KMS-11 (cell line): ENCODE results near the gene GNLY.

ENCODE experiments used
- H2AFZ ChIP-seq: fragments of 200-600 bp; sonication (generic); 2 replicates; pipeline ENCODE4 v1.6.1; 2016; ENCODE audit warnings: antibody characterized with exemption, mixed run types, low read depth
- H3K27ac ChIP-seq: fragments of 200-600 bp; sonication (generic); 2 replicates; pipeline ENCODE4 v1.6.1; 2016; ENCODE audit warnings: mild to moderate bottlenecking, mixed run types
- H3K27me3 ChIP-seq: fragments of 200-600 bp; sonication (generic); 2 replicates; pipeline ENCODE4 v1.6.1; 2017; ENCODE audit warnings: mild to moderate bottlenecking, low read depth, mixed run types, moderate library complexity; ENCODE audit not compliant: insufficient read depth
- H3K36me3 ChIP-seq: fragments of 200-600 bp; sonication (generic); 2 replicates; pipeline ENCODE4 v1.6.1; 2017; ENCODE audit warnings: mild to moderate bottlenecking, mixed run types; ENCODE audit not compliant: insufficient read depth
- H3K4me1 ChIP-seq: fragments of 200-600 bp; sonication (generic); 2 replicates; pipeline ENCODE4 v1.6.1; 2016; ENCODE audit warnings: mild to moderate bottlenecking, low read depth, mixed run types; ENCODE audit not compliant: poor library complexity, severe bottlenecking
- H3K4me2 ChIP-seq: fragments of 200-600 bp; sonication (generic); 2 replicates; pipeline ENCODE4 v1.7.0; 2016; ENCODE audit warnings: mild to moderate bottlenecking, mixed run types
- H3K4me3 ChIP-seq: fragments of 200-600 bp; sonication (generic); IDR thresholded peaks from 2 replicates; pipeline ENCODE4 v1.6.1; 2017; ENCODE audit warnings: low read depth, low read length, mixed read lengths; ENCODE audit not compliant: insufficient read depth
- H3K79me2 ChIP-seq: fragments of 200-600 bp; sonication (generic); 2 replicates; pipeline ENCODE4 v1.6.1; 2016; ENCODE audit warnings: low read depth, mixed run types; ENCODE audit not compliant: insufficient read depth
- H3K9ac ChIP-seq: fragments of 200-600 bp; sonication (generic); 2 replicates; pipeline ENCODE4 v1.6.1; 2016; ENCODE audit warnings: mild to moderate bottlenecking, mixed run types
- H4K20me1 ChIP-seq: fragments of 200-600 bp; sonication (generic); 2 replicates; pipeline ENCODE4 v1.6.1; 2016; ENCODE audit warnings: mild to moderate bottlenecking, mixed run types; ENCODE audit not compliant: insufficient read depth
- TF ChIP-seq, protein P1 (sequence below): fragments of 200-600 bp; sonication (generic); conservative IDR thresholded peaks from 2 replicates; pipeline ENCODE4 v1.6.1; 2017; ENCODE audit warnings: low read depth, mild to moderate bottlenecking, antibody characterized with exemption, low read length, moderate library complexity, mixed read lengths

GNLY gene

GRCh38 chr2:85723707-85724360 lies 29.7 kb downstream of the GNLY start:
- H3K79me2 ChIP-seq: no peaks in the 10 kb centered on the region
- no peak overlapping the region for H2AFZ ChIP-seq
- no peaks in the 10 kb centered on the region for H3K4me1 ChIP-seq
- no peak overlapping the region for H3K4me2 ChIP-seq
- H4K20me1 ChIP-seq: no peaks in the 10 kb centered on the region
- no peak overlapping the region for H3K9ac ChIP-seq
- no peaks in the 10 kb centered on the region; the same call in 1 of the 2 replicates for H3K27me3 ChIP-seq
- TF ChIP-seq, protein P1, sequence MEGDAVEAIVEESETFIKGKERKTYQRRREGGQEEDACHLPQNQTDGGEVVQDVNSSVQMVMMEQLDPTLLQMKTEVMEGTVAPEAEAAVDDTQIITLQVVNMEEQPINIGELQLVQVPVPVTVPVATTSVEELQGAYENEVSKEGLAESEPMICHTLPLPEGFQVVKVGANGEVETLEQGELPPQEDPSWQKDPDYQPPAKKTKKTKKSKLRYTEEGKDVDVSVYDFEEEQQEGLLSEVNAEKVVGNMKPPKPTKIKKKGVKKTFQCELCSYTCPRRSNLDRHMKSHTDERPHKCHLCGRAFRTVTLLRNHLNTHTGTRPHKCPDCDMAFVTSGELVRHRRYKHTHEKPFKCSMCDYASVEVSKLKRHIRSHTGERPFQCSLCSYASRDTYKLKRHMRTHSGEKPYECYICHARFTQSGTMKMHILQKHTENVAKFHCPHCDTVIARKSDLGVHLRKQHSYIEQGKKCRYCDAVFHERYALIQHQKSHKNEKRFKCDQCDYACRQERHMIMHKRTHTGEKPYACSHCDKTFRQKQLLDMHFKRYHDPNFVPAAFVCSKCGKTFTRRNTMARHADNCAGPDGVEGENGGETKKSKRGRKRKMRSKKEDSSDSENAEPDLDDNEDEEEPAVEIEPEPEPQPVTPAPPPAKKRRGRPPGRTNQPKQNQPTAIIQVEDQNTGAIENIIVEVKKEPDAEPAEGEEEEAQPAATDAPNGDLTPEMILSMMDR: no peak
- no peak overlapping the region for H3K27ac ChIP-seq
- no peak overlapping the region for H3K4me3 ChIP-seq
- no peaks in the 10 kb centered on the region for H3K36me3 ChIP-seq

- Histone ChIP-seq H3K4me1 (no peaks in the 10 kb centered on the region), H3K4me2 (no peak overlapping the region), H3K36me3 (no peaks in the 10 kb centered on the region), H4K20me1 (no peaks in the 10 kb centered on the region), H3K9ac (no peak overlapping the region), H3K27ac (no peak overlapping the region), H3K79me2 (no peaks in the 10 kb centered on the region), H2AFZ (no peak overlapping the region), H3K4me3 (no peak overlapping the region), H3K27me3 (no peaks in the 10 kb centered on the region; the same call in 1 of the 2 replicates)
- TF ChIP-seq, protein P1: no peak
Observed at GRCh38 chr2:85724731-85725181, 30.6 kb downstream of the GNLY start.

- no peak overlapping the region for H3K4me2 ChIP-seq
- H3K9ac ChIP-seq: no peak overlapping the region
- TF ChIP-seq, protein P1: no peak
- H4K20me1 ChIP-seq: no peaks in the 10 kb centered on the region
- H3K36me3 ChIP-seq: no peaks in the 10 kb centered on the region
- no peaks in the 10 kb centered on the region for H3K79me2 ChIP-seq
- H3K27me3 ChIP-seq: no peaks in the 10 kb centered on the region; the same call in 1 of the 2 replicates
- no peak overlapping the region for H2AFZ ChIP-seq
- H3K4me1 ChIP-seq: no peaks in the 10 kb centered on the region
- H3K4me3 ChIP-seq: no peak overlapping the region
- H3K27ac ChIP-seq: no peak overlapping the region
Observed at GRCh38 chr2:85725451-85725850, 31.3 kb downstream of the GNLY start.

DNA sequence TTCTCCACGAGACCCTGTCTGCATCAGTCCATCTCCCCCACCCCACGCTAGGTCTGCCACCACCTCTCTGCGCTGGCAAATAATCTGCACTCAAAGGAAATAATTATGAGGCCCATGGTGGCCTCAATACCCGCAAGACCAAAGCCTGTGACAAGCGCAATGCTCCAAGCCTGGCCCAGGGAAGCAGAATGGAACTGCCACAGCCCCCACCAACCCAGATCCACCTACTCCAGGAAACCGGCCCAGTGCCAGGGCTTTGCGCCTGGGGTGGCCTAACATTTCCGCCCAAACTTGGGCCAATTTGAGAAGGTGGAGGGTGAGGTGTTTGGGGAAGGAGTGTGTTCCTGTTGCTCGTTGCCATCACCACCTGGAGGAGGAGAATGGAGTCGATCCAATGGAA lies 33.6 kb downstream of the GNLY start:
- Histone ChIP-seq H2AFZ (no peak overlapping the region), H3K4me1 (no peaks in the 10 kb centered on the region)

More for the DNA sequence above, 33.6 kb downstream of the GNLY start:
- H3K27ac ChIP-seq: no peak overlapping the region
- no peaks in the 10 kb centered on the region for H3K36me3 ChIP-seq
- H4K20me1 ChIP-seq: no peaks in the 10 kb centered on the region
- no peak overlapping the region for H3K4me3 ChIP-seq
- TF ChIP-seq, protein P1: no peak
- no peaks in the 10 kb centered on the region for H3K79me2 ChIP-seq
- H3K27me3 ChIP-seq: no peaks in the 10 kb centered on the region; the same call in 1 of the 2 replicates
- no peak overlapping the region for H3K4me2 ChIP-seq
- no peak overlapping the region for H3K9ac ChIP-seq
